Neuronal stem cell (in vitro differentiated cells): ENCODE measurements around the gene PTCHD4.

Experiments
- DNase-seq: peaks from one replicate; pipeline ENCODE4 v3.0.0-alpha.2; 2013; ENCODE audit warnings: low spot score
- H2AFZ ChIP-seq: one replicate; pipeline ENCODE4 v1.6.1; 2013; ENCODE audit warnings: mild to moderate bottlenecking, low read length, inconsistent platforms
- H2AK5ac ChIP-seq: 2 replicates; pipeline ENCODE4 v1.6.1; 2013; ENCODE audit warnings: low read depth, mild to moderate bottlenecking, inconsistent platforms, low read length, moderate library complexity, mixed read lengths
- H2BK120ac ChIP-seq: 2 replicates; pipeline ENCODE4 v1.6.1; 2013; ENCODE audit warnings: low read depth, mild to moderate bottlenecking, inconsistent platforms, low read length, moderate library complexity, mixed read lengths
- H2BK12ac ChIP-seq: one replicate; pipeline ENCODE4 v1.6.1; 2013; ENCODE audit warnings: low read length, inconsistent platforms
- H2BK15ac ChIP-seq: 2 replicates; pipeline ENCODE4 v1.6.1; 2013; ENCODE audit warnings: mild to moderate bottlenecking, low read length, inconsistent platforms, mixed read lengths
- H2BK5ac ChIP-seq: one replicate; pipeline ENCODE4 v1.6.1; 2013; ENCODE audit warnings: inconsistent platforms, mild to moderate bottlenecking, low read length, moderate library complexity
- H3K14ac ChIP-seq: one replicate; pipeline ENCODE4 v1.6.1; 2013; ENCODE audit warnings: low read length, inconsistent platforms
- H3K18ac ChIP-seq: 2 replicates; pipeline ENCODE4 v1.6.1; 2013; ENCODE audit warnings: low read length, inconsistent platforms
- H3K23ac ChIP-seq: 2 replicates; pipeline ENCODE4 v1.6.1; 2013; ENCODE audit warnings: low read depth, mild to moderate bottlenecking, mixed read lengths, low read length, inconsistent platforms; ENCODE audit not compliant: poor library complexity
- H3K27ac ChIP-seq: replicated peaks from 3 replicates; pipeline ENCODE4 v1.5.1; 2013; ENCODE audit warnings: low read length, inconsistent platforms
- H3K27me3 ChIP-seq, 3 experiments: 2 replicates each; pipeline ENCODE4 v1.6.1; 2013; ENCODE audit warnings: low read length in 3 of 3, mild to moderate bottlenecking in 2 of 3, inconsistent platforms in 1 of 3, low read depth in 1 of 3, mixed read lengths in 1 of 3, moderate library complexity in 1 of 3; ENCODE audit not compliant: control insufficient read depth in 3 of 3, insufficient read depth in 3 of 3
- H3K36me3 ChIP-seq, 2 donors: replicated peaks in 1 of 2; 2 replicates each; pipeline ENCODE4 v1.6.1; 2013; ENCODE audit warnings: low read length in 2 of 2; ENCODE audit not compliant: control insufficient read depth in 2 of 2, insufficient read depth in 2 of 2
- H3K4ac ChIP-seq: 2 replicates; pipeline ENCODE4 v1.6.1; 2013; ENCODE audit warnings: inconsistent platforms, mild to moderate bottlenecking, low read length, moderate library complexity
- H3K4me1 ChIP-seq, 2 donors: 1 replicate in 1 of 2; 2 replicates in 1 of 2; pipeline ENCODE4 v1.6.1; 2013; ENCODE audit warnings: low read length in 2 of 2, low read depth in 1 of 2; ENCODE audit not compliant: control insufficient read depth in 2 of 2, insufficient read depth in 1 of 2
- H3K4me2 ChIP-seq: one replicate; pipeline ENCODE4 v1.6.1; 2013; ENCODE audit warnings: mild to moderate bottlenecking, low read length, inconsistent platforms; ENCODE audit not compliant: insufficient read depth, poor library complexity, severe bottlenecking
- H3K4me3 ChIP-seq, 2 donors: 2 replicates each; pipeline ENCODE4 v1.5.1; 2013; ENCODE audit warnings: low read length in 2 of 2, mild to moderate bottlenecking in 2 of 2, inconsistent platforms in 1 of 2, moderate library complexity in 1 of 2
- H3K79me1 ChIP-seq: one replicate; pipeline ENCODE4 v1.6.1; 2013; ENCODE audit warnings: low read depth, mild to moderate bottlenecking, inconsistent platforms, low read length, moderate library complexity
- H3K9ac ChIP-seq: one replicate; pipeline ENCODE4 v1.6.1; 2013; ENCODE audit warnings: mild to moderate bottlenecking, low read depth, low read length, inconsistent platforms; ENCODE audit not compliant: poor library complexity
- H3K9me3 ChIP-seq, 2 donors: replicated peaks in 1 of 2; 2 replicates each; pipeline versions ENCODE3 to v1.6.1; 2013; ENCODE audit warnings: low read length in 2 of 2, mild to moderate bottlenecking in 2 of 2, inconsistent platforms in 1 of 2, low read depth in 1 of 2, mixed read lengths in 1 of 2, moderate library complexity in 1 of 2; ENCODE audit not compliant: control insufficient read depth in 2 of 2, insufficient read depth in 1 of 2
- H4K8ac ChIP-seq: one replicate; pipeline ENCODE4 v1.6.1; 2013; ENCODE audit warnings: low read depth, mild to moderate bottlenecking, inconsistent platforms, low read length, moderate library complexity
- H4K91ac ChIP-seq: one replicate; pipeline ENCODE4 v1.6.1; 2013; ENCODE audit warnings: low read length, low read depth, mild to moderate bottlenecking, inconsistent platforms; ENCODE audit not compliant: poor library complexity
- WGBS, 2 donors: extraction: QIAGEN DNeasy Blood & Tissue Kit; methylation state at CpG; one replicate each; pipeline ENCODE4 v1.1.7; 2013; ENCODE audit warnings: missing lambda C conversion rate in 2 of 2, mixed read lengths in 1 of 2; ENCODE audit not compliant: insufficient read length in 2 of 2, insufficient replicate concordance in 1 of 2; ENCODE audit errors: extremely low coverage in 2 of 2; 5-methylcytosine and 5-hydroxymethylcytosine counted together

Gene PTCHD4

GRCh38 chr6:48067148-48067712, 43.8 kb downstream of the PTCHD4 start:
- Histone ChIP-seq H3K36me3 (peaks cover 0 to 2% of the 10 kb centered on the region in 2 donors), H3K4me1 (peaks cover 0 to 3% of the 10 kb centered on the region in 2 donors), H4K91ac (no peak overlapping the region), H3K14ac (no peak overlapping the region), H3K23ac (no peak overlapping the region), H3K27me3 (peaks cover 0 to 13% (median 4%) of the 10 kb centered on the region in 3 experiments), H2BK5ac (no peak overlapping the region), H2BK15ac (no peak overlapping the region), H3K4ac (no peak overlapping the region), H3K9ac (no peak overlapping the region), H4K8ac (no peak overlapping the region), H3K4me3 (no peak overlapping the region), H3K9me3 (no peaks in the 10 kb centered on the region), H3K79me1 (no peaks in the 10 kb centered on the region), H2AK5ac (no peak overlapping the region), H2BK12ac (no peak overlapping the region), H3K18ac (no peak overlapping the region), H3K4me2 (no peak overlapping the region), H2BK120ac (no peak overlapping the region), H3K27ac (no peak overlapping the region), H2AFZ (no peak overlapping the region)
- no peak for DNase-seq
- WGBS, 2 donors, result no CpG with 5 or more reads among the region's 3 CpGs

GRCh38 chr6:48061265-48061990, 49.6 kb downstream of the PTCHD4 start:
- H2AK5ac ChIP-seq, result no peak overlapping the region
- no CpG with 5 or more reads among the region's 3 CpGs for WGBS, 2 donors
- no peak overlapping the region for H4K8ac ChIP-seq
- no peak overlapping the region for H3K4me2 ChIP-seq
- no peak overlapping the region for H3K4ac ChIP-seq
- H3K14ac ChIP-seq, result no peak overlapping the region
- H4K91ac ChIP-seq, result no peak overlapping the region
- H2AFZ ChIP-seq, result no peak overlapping the region
- no peaks in the 10 kb centered on the region for H3K4me1 ChIP-seq
- H3K27me3 ChIP-seq, result no peaks in the 10 kb centered on the region
- no peak overlapping the region for H3K4me3 ChIP-seq
- H2BK5ac ChIP-seq, result no peak overlapping the region
- no peak overlapping the region for H3K23ac ChIP-seq
- H2BK12ac ChIP-seq, result no peak overlapping the region
- H3K79me1 ChIP-seq, result no peaks in the 10 kb centered on the region
- H3K36me3 ChIP-seq, result peaks cover 4 to 9% of the 10 kb centered on the region in 2 donors
- H3K9me3 ChIP-seq, result no peaks in the 10 kb centered on the region
- no peak overlapping the region for H2BK120ac ChIP-seq
- no peak overlapping the region for H2BK15ac ChIP-seq
- H3K27ac ChIP-seq, result no peak overlapping the region
- DNase-seq, result no peak
- H3K18ac ChIP-seq, result no peak overlapping the region
- no peak overlapping the region for H3K9ac ChIP-seq
